OCI-LY1 (cell line): ENCODE measurements around the gene IPP.
A peak's percentile ranks its signal among the peaks of the same experiment; 100 is the strongest.

Source experiments
- H2AFZ ChIP-seq: fragments of 200-600 bp; sonication (generic), shearing (Covaris generic); 2 replicates; pipeline ENCODE4 v1.6.0; 2014; ENCODE audit warnings: antibody characterized with exemption, mild to moderate bottlenecking, low read length
- H3F3A ChIP-seq: fragments of 200-600 bp; sonication (generic), shearing (Covaris generic); 2 replicates; pipeline ENCODE4 v1.6.0; 2014; ENCODE audit warnings: mild to moderate bottlenecking, antibody characterized with exemption, low read length, moderate library complexity; ENCODE audit not compliant: insufficient read depth
- H3K27ac ChIP-seq: fragments of 200-600 bp; sonication (generic); 2 replicates; pipeline ENCODE4 v1.5.1; 2014; ENCODE audit warnings: low read length, mixed run types, mild to moderate bottlenecking, low read depth; ENCODE audit not compliant: poor library complexity, severe bottlenecking
- H3K27me3 ChIP-seq: fragments of 200-600 bp; sonication (generic); 2 replicates; pipeline ENCODE4 v1.6.0; 2014; ENCODE audit warnings: antibody characterized with exemption, mild to moderate bottlenecking, low read length, moderate library complexity; ENCODE audit not compliant: insufficient read depth
- H3K36me3 ChIP-seq: fragments of 200-600 bp; sonication (generic); 2 replicates; pipeline ENCODE4 v1.6.1; 2014; ENCODE audit warnings: mild to moderate bottlenecking, antibody characterized with exemption, low read length, moderate library complexity, mixed read lengths; ENCODE audit not compliant: insufficient read depth
- H3K4me1 ChIP-seq: fragments of 200-600 bp; sonication (generic); 2 replicates; pipeline ENCODE4 v1.5.1; 2014; ENCODE audit warnings: mild to moderate bottlenecking, low read length, moderate library complexity; ENCODE audit not compliant: insufficient read depth, severe bottlenecking
- H3K4me2 ChIP-seq: fragments of 200-600 bp; sonication (generic), shearing (Covaris generic); 2 replicates; pipeline ENCODE4 v1.6.1; 2014; ENCODE audit warnings: low read length
- H3K4me3 ChIP-seq: fragments of 200-600 bp; sonication (generic); 2 replicates; pipeline ENCODE4 v1.5.1; 2014; ENCODE audit warnings: low read length, low read depth, mild to moderate bottlenecking, mixed read lengths; ENCODE audit not compliant: poor library complexity, severe bottlenecking
- H3K79me2 ChIP-seq: fragments of 200-600 bp; shearing (Covaris generic); 2 replicates; pipeline ENCODE4 v1.6.1; 2016; ENCODE audit warnings: mixed run types, low read length, mixed read lengths; ENCODE audit not compliant: insufficient read depth
- H3K9ac ChIP-seq: fragments of 200-600 bp; sonication (generic), shearing (Covaris generic); 2 replicates; pipeline ENCODE4 v1.6.1; 2014; ENCODE audit warnings: mild to moderate bottlenecking, low read length, mixed read lengths
- H3K9me2 ChIP-seq: fragments of 200-600 bp; sonication (generic), shearing (Covaris generic); 2 replicates; pipeline ENCODE4 v1.6.1; 2014; ENCODE audit warnings: low read depth, mild to moderate bottlenecking, low read length, mixed read lengths
- H3K9me3 ChIP-seq: fragments of 200-600 bp; shearing (Covaris generic); 2 replicates; pipeline ENCODE4 v1.6.1; 2014; ENCODE audit warnings: low read length, mixed read lengths
- H4K20me1 ChIP-seq: fragments of 200-600 bp; sonication (generic), shearing (Covaris generic); 2 replicates; pipeline ENCODE4 v1.6.0; 2016; ENCODE audit warnings: mild to moderate bottlenecking, low read length; ENCODE audit not compliant: insufficient read depth
- CTCF ChIP-seq: fragments of 200-600 bp; sonication (generic), shearing (Covaris generic); IDR thresholded peaks from 2 replicates; pipeline ENCODE4 v1.5.1; 2017; ENCODE audit warnings: mild to moderate bottlenecking, antibody characterized with exemption, low read length, moderate library complexity, mixed read lengths
- EZH2 ChIP-seq: fragments of 200-600 bp; sonication (generic), shearing (Covaris generic); IDR thresholded peaks from 2 replicates; pipeline ENCODE4 v1.8.0; 2017; ENCODE audit warnings: borderline replicate concordance, mixed run types, mild to moderate bottlenecking, antibody characterized with exemption, low read length, moderate library complexity, mixed read lengths

Gene IPP

GRCh38 chr1:45687754-45688740 is 62.4 kb downstream of the IPP start, which contains the start of gene TMEM69:
TMEM69 (plus strand) TSS chr1:45688181; CDS start chr1:45691069, 2,888 bp downstream.
- H3F3A ChIP-seq: no peaks in the 10 kb centered on the region
- peak within 1 kb of the TSS; percentile 95 for H3K9ac ChIP-seq
- peaks cover 34% of the 10 kb centered on the region for H3K4me1 ChIP-seq
- H3K27me3 ChIP-seq: no peaks in the 10 kb centered on the region
- H2AFZ ChIP-seq: no peak within 1 kb of the TSS
- H3K79me2 ChIP-seq: peaks cover 55% of the 10 kb centered on the region
- H3K9me2 ChIP-seq: no peaks in the 10 kb centered on the region
- H3K9me3 ChIP-seq: no peaks in the 10 kb centered on the region
- no peaks in the 10 kb centered on the region for H4K20me1 ChIP-seq
- H3K27ac ChIP-seq: peak within 1 kb of the TSS; percentile 96
- H3K4me2 ChIP-seq: peak within 1 kb of the TSS; percentile 90
- peak within 1 kb of the TSS; percentile 92 for H3K4me3 ChIP-seq
- peaks cover 26% of the 10 kb centered on the region for H3K36me3 ChIP-seq
- no peak for TF ChIP-seq EZH2
- no peak for TF ChIP-seq CTCF

- no peaks in the 10 kb centered on the region for H4K20me1 ChIP-seq
- no peaks in the 10 kb centered on the region for H3K27me3 ChIP-seq
- peak overlapping the region; percentile 90 for H3K4me2 ChIP-seq
- peak overlapping the region; percentile 92 for H3K4me3 ChIP-seq
- peaks cover 43% of the 10 kb centered on the region for H3K4me1 ChIP-seq
- peaks cover 19% of the 10 kb centered on the region; the same call in 1 of the 2 replicates for H3K36me3 ChIP-seq
- H3K9ac ChIP-seq: peak overlapping the region; percentile 95
- TF ChIP-seq EZH2 (no peak), CTCF (no peak)
- H2AFZ ChIP-seq: no peak overlapping the region
- H3F3A ChIP-seq: no peaks in the 10 kb centered on the region
- peaks cover 64% of the 10 kb centered on the region for H3K79me2 ChIP-seq
- no peaks in the 10 kb centered on the region for H3K9me2 ChIP-seq
- H3K27ac ChIP-seq: peak overlapping the region; percentile 96
- H3K9me3 ChIP-seq: no peaks in the 10 kb centered on the region
Measured at GRCh38 chr1:45687014-45687753, 63.3 kb downstream of the IPP start.

GRCh38 chr1:45686288-45687013 is 64.0 kb downstream of the IPP start, which contains the start of gene GPBP1L1:
GPBP1L1 (minus strand) TSS chr1:45686533; CDS start chr1:45659087, 27,446 bp downstream.
- Histone ChIP-seq H3K27ac (peak within 1 kb of the TSS; percentile 96), H3K4me2 (peak within 1 kb of the TSS; percentile 90), H3K79me2 (peaks cover 71% of the 10 kb centered on the region), H3K4me3 (peak within 1 kb of the TSS; percentile 92), H3K4me1 (peaks cover 50% of the 10 kb centered on the region), H3K9me2 (no peaks in the 10 kb centered on the region), H2AFZ (no peak within 1 kb of the TSS), H3K27me3 (no peaks in the 10 kb centered on the region), H3K9me3 (no peaks in the 10 kb centered on the region), H3K9ac (peak within 1 kb of the TSS; percentile 95), H3F3A (no peaks in the 10 kb centered on the region), H4K20me1 (no peaks in the 10 kb centered on the region), H3K36me3 (peaks cover 15% of the 10 kb centered on the region; the same call in 1 of the 2 replicates)
- TF ChIP-seq EZH2 (no peak), CTCF (no peak)
